C4-2B (cell line): ENCODE data around the gene VSX2.

Experiments used
- ZFX ChIP-seq: fragments of 450-650 bp; IDR thresholded peaks from 2 replicates; pipeline ENCODE4 v1.6.1; 2017
- TF ChIP-seq, protein P1 (sequence below): fragments of 450-650 bp; conservative IDR thresholded peaks from 2 replicates; pipeline ENCODE4 v1.5.1; 2017; ENCODE audit warnings: mild to moderate bottlenecking

DNA sequence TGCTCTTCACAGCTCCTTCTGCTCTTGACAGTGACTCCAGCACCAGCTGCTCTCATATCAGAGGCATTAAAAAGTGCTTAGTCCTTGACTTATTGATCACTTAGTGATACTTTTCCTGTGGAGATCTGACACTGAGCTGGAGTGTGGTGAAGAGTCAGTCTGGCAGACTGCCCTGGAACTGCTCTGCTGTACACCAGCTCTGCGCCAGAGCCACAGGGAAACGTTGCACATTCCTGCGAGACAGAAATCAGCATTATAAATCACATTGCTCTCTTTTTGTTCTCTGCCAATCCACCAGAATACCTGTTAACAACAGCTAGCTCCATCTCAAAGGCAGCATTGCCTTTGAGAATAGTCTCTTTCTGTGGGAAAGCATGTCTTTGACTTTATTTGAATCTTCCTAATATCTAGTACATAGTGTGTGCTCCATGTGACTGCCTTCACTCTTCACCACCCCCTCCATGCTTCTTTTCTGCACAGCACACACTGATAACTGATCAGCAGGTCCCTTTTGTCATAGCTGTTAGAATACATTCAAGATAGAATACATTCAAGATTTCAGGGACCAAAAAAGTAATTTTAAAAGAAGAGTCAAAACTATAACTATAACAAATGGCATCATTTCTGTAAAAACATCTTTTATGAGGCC is 48.2 kb upstream of the VSX2 start:
- TF ChIP-seq, protein P1, sequence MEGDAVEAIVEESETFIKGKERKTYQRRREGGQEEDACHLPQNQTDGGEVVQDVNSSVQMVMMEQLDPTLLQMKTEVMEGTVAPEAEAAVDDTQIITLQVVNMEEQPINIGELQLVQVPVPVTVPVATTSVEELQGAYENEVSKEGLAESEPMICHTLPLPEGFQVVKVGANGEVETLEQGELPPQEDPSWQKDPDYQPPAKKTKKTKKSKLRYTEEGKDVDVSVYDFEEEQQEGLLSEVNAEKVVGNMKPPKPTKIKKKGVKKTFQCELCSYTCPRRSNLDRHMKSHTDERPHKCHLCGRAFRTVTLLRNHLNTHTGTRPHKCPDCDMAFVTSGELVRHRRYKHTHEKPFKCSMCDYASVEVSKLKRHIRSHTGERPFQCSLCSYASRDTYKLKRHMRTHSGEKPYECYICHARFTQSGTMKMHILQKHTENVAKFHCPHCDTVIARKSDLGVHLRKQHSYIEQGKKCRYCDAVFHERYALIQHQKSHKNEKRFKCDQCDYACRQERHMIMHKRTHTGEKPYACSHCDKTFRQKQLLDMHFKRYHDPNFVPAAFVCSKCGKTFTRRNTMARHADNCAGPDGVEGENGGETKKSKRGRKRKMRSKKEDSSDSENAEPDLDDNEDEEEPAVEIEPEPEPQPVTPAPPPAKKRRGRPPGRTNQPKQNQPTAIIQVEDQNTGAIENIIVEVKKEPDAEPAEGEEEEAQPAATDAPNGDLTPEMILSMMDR = no peak
- TF ChIP-seq ZFX = no peak
